ENCODE measurements around the gene PLA2G4D.

The PLA2G4D gene

GRCh38 chr15:42021593-42021992 lies 72.8 kb downstream of the PLA2G4D start:
- Histone ChIP-seq H2BK15ac (ENCODE audit: low read depth, poor library complexity, severe bottlenecking) (no peak overlapping the region), H3K4ac (ENCODE audit: low read depth in 1 of 2, low read length in 2 of 2) (no peak overlapping the region), H2AK5ac (ENCODE audit: low read length, severe bottlenecking) (no peak overlapping the region), H3K4me3 (ENCODE audit: insufficient read depth in 1 of 2, low read depth in 1 of 2, low read length in 2 of 2) (no peak overlapping the region), H3K9ac (ENCODE audit: low read length) (no peak overlapping the region), H3K23ac (ENCODE audit: low read length in 2 of 2) (no peak overlapping the region), H3K27me3 (ENCODE audit: control insufficient read depth in 1 of 2, insufficient read depth in 1 of 2, low read length in 2 of 2) (peaks cover 40 to 59% of the 10 kb centered on the region in 2 experiments), H4K8ac (ENCODE audit: low read length) (no peak overlapping the region), H3K14ac (ENCODE audit: low read length in 2 of 2) (no peak overlapping the region), H2BK120ac (ENCODE audit: low read depth, low read length) (no peak overlapping the region), H2BK12ac (ENCODE audit: low read length in 2 of 2) (no peak overlapping the region), H4K91ac (ENCODE audit: low read length) (no peak overlapping the region), H3K27ac (ENCODE audit: low read length, poor library complexity, severe bottlenecking) (no peak overlapping the region), H3K79me1 (replicated peaks; ENCODE audit: low read length, poor library complexity, severe bottlenecking) (no peaks in the 10 kb centered on the region), H3K36me3 (ENCODE audit: control insufficient read depth in 1 of 2, insufficient read depth in 2 of 2, low read depth in 1 of 2, low read length in 2 of 2) (no peaks in the 10 kb centered on the region), H3K18ac (ENCODE audit: low read depth in 1 of 2, low read length in 2 of 2) (no peak overlapping the region), H2AFZ (ENCODE audit: low read depth, low read length) (no peak overlapping the region), H3K4me2 (ENCODE audit: low read length, poor library complexity, severe bottlenecking) (no peak overlapping the region), H2BK5ac (ENCODE audit: low read depth, low read length, poor library complexity, severe bottlenecking) (no peak overlapping the region), H3K4me1 (ENCODE audit: control insufficient read depth, insufficient read depth, low read depth, low read length) (no peaks in the 10 kb centered on the region), H3K9me3 (ENCODE audit: control insufficient read depth, low read length) (peaks cover 11% of the 10 kb centered on the region)
- no peak for DNase-seq
- 71% methylated on average over 5 of the region's 5 CpGs for WGBS

GRCh38 chr15:42020713-42021273 lies 73.6 kb downstream of the PLA2G4D start, which contains the start of gene PLA2G4E:
Gene PLA2G4E, minus strand, starts transcription at chr15:42021042. Its CDS starts 12 bp downstream, at chr15:42021030.
- no peak within 1 kb of the TSS for H3K4me2 ChIP-seq (ENCODE audit: low read length, poor library complexity, severe bottlenecking)
- H2AK5ac ChIP-seq (ENCODE audit: low read length, severe bottlenecking), result no peak within 1 kb of the TSS
- no peak within 1 kb of the TSS for H2BK5ac ChIP-seq (ENCODE audit: low read depth, low read length, poor library complexity, severe bottlenecking)
- H2AFZ ChIP-seq (ENCODE audit: low read depth, low read length), result no peak within 1 kb of the TSS
- no peak within 1 kb of the TSS for H4K8ac ChIP-seq (ENCODE audit: low read length)
- no peak within 1 kb of the TSS for H3K4me3 ChIP-seq (ENCODE audit: insufficient read depth in 1 of 2, low read depth in 1 of 2, low read length in 2 of 2)
- H3K27me3 ChIP-seq (ENCODE audit: control insufficient read depth in 1 of 2, insufficient read depth in 1 of 2, low read length in 2 of 2), result peaks cover 42 to 55% of the 10 kb centered on the region in 2 experiments
- no peak within 1 kb of the TSS for H2BK15ac ChIP-seq (ENCODE audit: low read depth, poor library complexity, severe bottlenecking)
- no peak within 1 kb of the TSS for H3K23ac ChIP-seq (ENCODE audit: low read length in 2 of 2)
- peaks cover 11% of the 10 kb centered on the region for H3K9me3 ChIP-seq (ENCODE audit: control insufficient read depth, low read length)
- no peaks in the 10 kb centered on the region for H3K4me1 ChIP-seq (ENCODE audit: control insufficient read depth, insufficient read depth, low read depth, low read length)
- H2BK120ac ChIP-seq (ENCODE audit: low read depth, low read length), result no peak within 1 kb of the TSS
- no peak within 1 kb of the TSS for H4K91ac ChIP-seq (ENCODE audit: low read length)
- no peaks in the 10 kb centered on the region for H3K79me1 ChIP-seq (replicated peaks; ENCODE audit: low read length, poor library complexity, severe bottlenecking)
- no peak for DNase-seq
- no peak within 1 kb of the TSS for H3K4ac ChIP-seq (ENCODE audit: low read depth in 1 of 2, low read length in 2 of 2)
- H2BK12ac ChIP-seq (ENCODE audit: low read length in 2 of 2), result no peak within 1 kb of the TSS
- H3K36me3 ChIP-seq (ENCODE audit: control insufficient read depth in 1 of 2, insufficient read depth in 2 of 2, low read depth in 1 of 2, low read length in 2 of 2), result no peaks in the 10 kb centered on the region
- no peak within 1 kb of the TSS for H3K27ac ChIP-seq (ENCODE audit: low read length, poor library complexity, severe bottlenecking)
- H3K18ac ChIP-seq (ENCODE audit: low read depth in 1 of 2, low read length in 2 of 2), result no peak within 1 kb of the TSS
- H3K14ac ChIP-seq (ENCODE audit: low read length in 2 of 2), result no peak within 1 kb of the TSS
- no peak within 1 kb of the TSS for H3K9ac ChIP-seq (ENCODE audit: low read length)
- 81% methylated on average over 5 of the region's 5 CpGs for WGBS

GRCh38 chr15:42018306-42019224 lies 75.8 kb downstream of the PLA2G4D start:
- Histone ChIP-seq H3K18ac (ENCODE audit: low read depth in 1 of 2, low read length in 2 of 2) (no peak overlapping the region), H3K9ac (ENCODE audit: low read length) (no peak overlapping the region), H3K4me2 (ENCODE audit: low read length, poor library complexity, severe bottlenecking) (no peak overlapping the region), H3K27me3 (ENCODE audit: control insufficient read depth in 1 of 2, insufficient read depth in 1 of 2, low read length in 2 of 2) (peaks cover 55 to 64% of the 10 kb centered on the region in 2 experiments), H3K14ac (ENCODE audit: low read length in 2 of 2) (no peak overlapping the region), H4K8ac (ENCODE audit: low read length) (no peak overlapping the region), H3K4me3 (ENCODE audit: insufficient read depth in 1 of 2, low read depth in 1 of 2, low read length in 2 of 2) (no peak overlapping the region), H3K27ac (ENCODE audit: low read length, poor library complexity, severe bottlenecking) (no peak overlapping the region), H3K4me1 (ENCODE audit: control insufficient read depth, insufficient read depth, low read depth, low read length) (no peaks in the 10 kb centered on the region), H2AFZ (ENCODE audit: low read depth, low read length) (no peak overlapping the region), H2BK15ac (ENCODE audit: low read depth, poor library complexity, severe bottlenecking) (no peak overlapping the region), H3K23ac (ENCODE audit: low read length in 2 of 2) (no peak overlapping the region), H2BK12ac (ENCODE audit: low read length in 2 of 2) (no peak overlapping the region), H2AK5ac (ENCODE audit: low read length, severe bottlenecking) (no peak overlapping the region), H3K79me1 (replicated peaks; ENCODE audit: low read length, poor library complexity, severe bottlenecking) (no peaks in the 10 kb centered on the region), H2BK5ac (ENCODE audit: low read depth, low read length, poor library complexity, severe bottlenecking) (no peak overlapping the region), H3K9me3 (ENCODE audit: control insufficient read depth, low read length) (peaks cover 11% of the 10 kb centered on the region), H3K36me3 (ENCODE audit: control insufficient read depth in 1 of 2, insufficient read depth in 2 of 2, low read depth in 1 of 2, low read length in 2 of 2) (no peaks in the 10 kb centered on the region), H4K91ac (ENCODE audit: low read length) (no peak overlapping the region), H2BK120ac (ENCODE audit: low read depth, low read length) (no peak overlapping the region), H3K4ac (ENCODE audit: low read depth in 1 of 2, low read length in 2 of 2) (no peak overlapping the region)
- 82% methylated on average over 6 of the region's 6 CpGs for WGBS
- DNase-seq, result no peak
